Measurements from ENCODE around the gene ARHGAP8.
"Not testable (repeated sequence)": the region's sequence is repeated elsewhere in the genome, so short reads cannot be mapped to it uniquely, and the experiment has no call there.

- TF ChIP-seq CTCF (IDR thresholded peaks at IDR 0.05; ENCODE audit: poor library complexity); EZH2 (IDR thresholded peaks at IDR 0.05; ENCODE audit: borderline replicate concordance): not testable (repeated sequence)
Measured at GRCh38 chr22:44799946-44800634, 47.7 kb downstream of the ARHGAP8 start.

Data from hepatocyte (in vitro differentiated cells).